ENCODE data around the gene CELA2B.
"Not testable (repeated sequence)": the region's sequence is repeated elsewhere in the genome, so short reads cannot be mapped to it uniquely, and the experiment has no call there.

Gene CELA2B

DNA sequence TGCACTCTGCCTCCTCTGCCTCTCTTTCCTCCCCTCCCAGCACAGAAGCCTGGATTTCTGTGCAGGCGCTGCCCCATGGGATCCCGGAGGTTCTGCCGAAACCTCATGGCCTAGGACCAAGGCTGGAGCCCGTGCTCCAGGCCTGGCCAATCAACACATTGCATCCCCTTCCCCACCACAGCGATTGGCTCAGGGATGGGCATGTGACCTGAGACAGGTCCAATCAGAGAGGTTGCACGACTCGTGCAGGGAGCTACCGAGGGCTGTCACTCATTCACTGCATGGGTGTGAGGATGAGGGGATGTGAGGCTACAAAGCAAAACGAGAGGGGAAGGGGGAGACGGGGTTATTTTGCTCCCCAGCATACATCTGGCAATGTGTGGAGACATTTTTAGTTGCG is 3.3 kb upstream of the CELA2B start:
- Histone ChIP-seq H3K27ac (no peak overlapping the region), H3K4me3 (no peak overlapping the region)
- TF ChIP-seq, protein P1, sequence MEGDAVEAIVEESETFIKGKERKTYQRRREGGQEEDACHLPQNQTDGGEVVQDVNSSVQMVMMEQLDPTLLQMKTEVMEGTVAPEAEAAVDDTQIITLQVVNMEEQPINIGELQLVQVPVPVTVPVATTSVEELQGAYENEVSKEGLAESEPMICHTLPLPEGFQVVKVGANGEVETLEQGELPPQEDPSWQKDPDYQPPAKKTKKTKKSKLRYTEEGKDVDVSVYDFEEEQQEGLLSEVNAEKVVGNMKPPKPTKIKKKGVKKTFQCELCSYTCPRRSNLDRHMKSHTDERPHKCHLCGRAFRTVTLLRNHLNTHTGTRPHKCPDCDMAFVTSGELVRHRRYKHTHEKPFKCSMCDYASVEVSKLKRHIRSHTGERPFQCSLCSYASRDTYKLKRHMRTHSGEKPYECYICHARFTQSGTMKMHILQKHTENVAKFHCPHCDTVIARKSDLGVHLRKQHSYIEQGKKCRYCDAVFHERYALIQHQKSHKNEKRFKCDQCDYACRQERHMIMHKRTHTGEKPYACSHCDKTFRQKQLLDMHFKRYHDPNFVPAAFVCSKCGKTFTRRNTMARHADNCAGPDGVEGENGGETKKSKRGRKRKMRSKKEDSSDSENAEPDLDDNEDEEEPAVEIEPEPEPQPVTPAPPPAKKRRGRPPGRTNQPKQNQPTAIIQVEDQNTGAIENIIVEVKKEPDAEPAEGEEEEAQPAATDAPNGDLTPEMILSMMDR (IDR thresholded peaks at IDR 0.05): no peak
- no peak for DNase-seq (ENCODE audit: low spot score)

DNA sequence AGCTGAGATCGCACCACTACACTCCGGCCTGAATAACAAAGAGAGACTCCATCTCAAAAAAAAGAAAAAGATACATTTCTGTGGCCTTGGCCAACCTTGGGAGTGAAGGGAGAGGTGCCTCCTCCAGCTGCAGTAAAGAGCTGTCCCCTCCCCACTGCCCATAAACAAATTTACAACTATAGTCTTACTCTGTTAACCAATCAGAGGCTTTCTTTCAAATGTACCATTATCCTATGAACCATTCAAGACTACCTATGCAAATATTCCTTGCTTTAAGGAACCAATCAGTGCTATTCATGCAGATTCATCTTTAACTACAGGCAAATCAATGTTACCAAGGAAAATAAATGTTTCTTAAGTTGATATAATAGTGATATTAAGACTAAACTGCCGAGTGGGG is 1.0 kb downstream of the CELA2B start:
- DNase-seq (ENCODE audit: low spot score): no peak
- TF ChIP-seq, protein P1 (IDR thresholded peaks at IDR 0.05): no peak
- no peak overlapping the region for H3K4me3 ChIP-seq
- no peak overlapping the region for H3K27ac ChIP-seq

DNA sequence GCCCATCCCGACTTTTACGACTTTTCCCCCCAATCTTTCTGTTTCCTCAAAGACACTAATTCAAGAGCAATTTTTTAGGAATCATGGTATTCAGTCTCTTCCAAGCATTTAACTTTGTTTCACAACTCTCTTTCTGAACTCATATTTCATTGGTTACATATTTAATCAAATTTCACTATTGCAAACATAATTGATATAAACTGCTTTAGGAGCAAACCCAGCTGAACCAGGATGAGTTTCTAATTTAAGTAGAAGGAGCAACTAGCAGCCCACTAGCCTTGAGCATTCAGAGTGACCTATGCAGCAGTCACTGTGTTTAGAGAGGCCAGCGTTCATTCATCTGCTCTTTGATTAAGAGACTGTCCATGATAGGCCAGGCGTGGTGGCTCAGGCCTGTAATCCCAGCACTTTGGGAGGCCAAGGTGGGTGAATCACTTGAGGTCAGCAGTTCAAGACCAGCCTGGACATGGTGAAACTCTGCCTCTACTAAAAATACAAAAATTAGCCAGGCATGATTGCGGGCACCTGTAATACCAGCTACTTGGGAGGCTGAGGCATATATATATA is 1.8 kb downstream of the CELA2B start:
- TF ChIP-seq, protein P1 (IDR thresholded peaks at IDR 0.05): no peak
- no peak for DNase-seq (ENCODE audit: low spot score)
- H3K4me3 ChIP-seq: no peak overlapping the region
- no peak overlapping the region for H3K27ac ChIP-seq

DNA sequence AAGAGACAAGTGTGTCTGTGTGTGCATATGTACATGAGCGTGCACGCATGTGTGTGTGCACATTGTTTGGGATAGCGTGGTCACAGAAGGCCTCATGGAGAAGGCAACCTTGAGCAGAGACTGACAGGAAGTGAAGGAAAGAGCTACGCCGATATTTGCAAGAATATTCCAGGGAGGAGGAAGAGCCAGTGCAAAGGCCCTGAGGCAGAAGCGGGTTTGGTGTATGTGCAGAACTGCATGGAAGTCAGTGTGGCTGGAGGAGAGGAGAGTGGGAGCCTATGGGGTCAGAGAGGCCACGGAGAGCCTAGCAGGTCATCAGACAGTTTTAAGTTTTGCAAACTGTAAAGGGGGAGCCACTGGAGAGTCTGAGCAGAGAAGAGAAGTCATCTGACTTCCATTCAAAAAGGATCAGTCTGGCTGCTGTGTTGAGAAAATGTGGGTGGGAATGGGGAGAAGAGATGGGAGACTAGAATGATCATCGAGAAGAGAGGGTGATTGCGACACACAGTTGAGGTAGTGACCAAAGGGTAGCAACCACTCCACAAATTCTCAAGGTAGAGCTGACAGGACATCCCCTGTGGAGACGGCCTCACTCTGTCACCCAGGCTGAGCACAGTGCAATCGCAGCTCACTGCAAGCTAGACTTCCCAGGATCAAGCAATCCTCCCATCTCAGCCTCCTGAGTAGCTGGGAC is 3.9 kb downstream of the CELA2B start:
- TF ChIP-seq, protein P1 (IDR thresholded peaks at IDR 0.05): no peak
- H3K4me3 ChIP-seq: no peak overlapping the region
- no peak overlapping the region for H3K27ac ChIP-seq
- no peak for DNase-seq (ENCODE audit: low spot score)

DNA sequence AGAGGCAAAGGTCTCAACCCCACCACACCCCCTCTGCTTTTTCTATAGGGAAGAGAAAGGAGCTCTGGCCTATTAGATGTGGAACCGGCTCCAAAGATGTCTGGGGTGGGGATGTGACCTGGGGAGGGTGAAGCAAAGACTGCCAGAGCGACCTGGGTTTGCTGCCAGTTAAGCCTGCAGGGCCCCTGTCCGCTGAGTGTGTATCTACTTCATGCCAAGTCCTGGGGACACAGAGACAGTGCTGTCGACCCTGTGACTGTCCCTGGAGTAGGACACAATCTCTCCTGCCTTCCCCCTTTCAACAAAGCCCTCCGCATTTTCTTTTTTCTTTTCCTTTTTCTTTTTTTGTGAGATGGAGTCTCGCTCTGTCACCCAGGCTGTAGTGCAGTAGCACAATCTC is 6.6 kb downstream of the CELA2B start:
- H3K4me3 ChIP-seq; DNase-seq (ENCODE audit: low spot score); H3K27ac ChIP-seq: not testable (repeated sequence)

DNA sequence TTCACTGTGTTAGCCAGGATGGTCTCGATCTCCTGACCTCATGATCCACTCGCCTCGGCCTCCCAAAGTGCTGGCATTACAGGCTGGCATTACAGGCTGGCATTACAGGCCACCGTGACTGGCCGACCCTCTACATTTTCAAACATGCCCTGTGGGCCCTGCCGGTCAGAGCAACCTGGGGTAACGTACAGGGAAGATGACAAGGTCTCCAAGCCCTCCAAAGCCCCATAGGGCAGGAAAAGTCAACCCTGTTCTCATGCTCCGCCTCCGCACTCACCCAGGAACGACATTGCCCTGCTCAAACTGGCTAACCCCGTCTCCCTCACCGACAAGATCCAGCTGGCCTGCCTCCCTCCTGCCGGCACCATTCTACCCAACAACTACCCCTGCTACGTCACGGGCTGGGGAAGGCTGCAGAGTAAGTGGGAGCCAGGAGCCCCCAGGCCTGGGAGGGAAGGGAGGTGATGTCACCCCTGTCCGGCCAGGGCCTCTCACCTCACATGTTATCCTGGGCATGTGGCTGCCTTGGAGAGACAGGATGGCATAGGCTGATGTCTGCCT is 7.2 kb downstream of the CELA2B start:
- DNase-seq (ENCODE audit: low spot score); H3K27ac ChIP-seq; H3K4me3 ChIP-seq: not testable (repeated sequence)

DNA sequence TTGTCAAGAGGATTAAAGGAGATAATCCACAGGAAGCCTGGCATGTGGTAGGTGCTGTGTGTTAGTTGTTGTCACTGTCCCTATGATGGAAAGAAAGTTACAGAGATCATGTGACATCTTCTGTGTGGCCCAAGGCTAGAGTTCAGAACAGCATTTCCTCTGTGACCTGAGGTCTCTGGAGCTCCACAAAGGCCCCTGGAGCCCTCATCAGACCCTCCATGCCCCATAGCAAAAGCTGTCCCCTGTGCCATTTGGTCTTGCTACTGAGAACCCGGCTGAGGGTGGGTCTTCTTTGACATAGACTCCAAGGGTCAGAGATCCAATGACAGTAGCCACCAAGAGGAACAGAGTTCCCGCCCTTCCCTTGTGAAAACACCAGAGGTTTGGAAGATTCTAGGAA is 8.1 kb downstream of the CELA2B start:
- DNase-seq (ENCODE audit: low spot score): no peak
- Histone ChIP-seq H3K4me3 (no peak overlapping the region), H3K27ac (no peak overlapping the region)
- TF ChIP-seq, protein P1 (IDR thresholded peaks at IDR 0.05): no peak

DNA sequence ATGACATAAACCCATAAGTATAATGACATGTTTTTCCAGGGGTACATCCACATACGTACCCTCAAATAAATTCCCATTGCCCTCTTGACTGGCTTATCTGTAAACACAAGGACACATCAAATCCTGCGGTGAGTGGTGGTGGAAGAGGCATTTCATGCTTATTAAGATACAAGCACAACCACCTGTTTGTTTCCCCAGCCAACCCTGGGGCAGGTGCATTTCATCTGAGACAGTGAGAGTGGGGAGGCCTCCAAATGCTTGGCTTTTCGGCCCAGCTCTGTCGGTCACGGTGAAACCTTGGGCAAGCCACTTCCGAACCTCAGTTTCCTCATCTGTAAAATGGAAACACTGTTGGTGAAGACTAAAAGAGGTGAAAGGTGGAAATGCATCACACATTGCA is 8.5 kb downstream of the CELA2B start:
- DNase-seq (ENCODE audit: low spot score); H3K27ac ChIP-seq; H3K4me3 ChIP-seq: not testable (repeated sequence)

Data from coronary artery (tissue), 2 donors.